ENCODE results near the gene ENPP6.

GRCh38 chr4:184262901-184263300, 45.2 kb upstream of the ENPP6 start:
- TF ChIP-seq, protein P1, sequence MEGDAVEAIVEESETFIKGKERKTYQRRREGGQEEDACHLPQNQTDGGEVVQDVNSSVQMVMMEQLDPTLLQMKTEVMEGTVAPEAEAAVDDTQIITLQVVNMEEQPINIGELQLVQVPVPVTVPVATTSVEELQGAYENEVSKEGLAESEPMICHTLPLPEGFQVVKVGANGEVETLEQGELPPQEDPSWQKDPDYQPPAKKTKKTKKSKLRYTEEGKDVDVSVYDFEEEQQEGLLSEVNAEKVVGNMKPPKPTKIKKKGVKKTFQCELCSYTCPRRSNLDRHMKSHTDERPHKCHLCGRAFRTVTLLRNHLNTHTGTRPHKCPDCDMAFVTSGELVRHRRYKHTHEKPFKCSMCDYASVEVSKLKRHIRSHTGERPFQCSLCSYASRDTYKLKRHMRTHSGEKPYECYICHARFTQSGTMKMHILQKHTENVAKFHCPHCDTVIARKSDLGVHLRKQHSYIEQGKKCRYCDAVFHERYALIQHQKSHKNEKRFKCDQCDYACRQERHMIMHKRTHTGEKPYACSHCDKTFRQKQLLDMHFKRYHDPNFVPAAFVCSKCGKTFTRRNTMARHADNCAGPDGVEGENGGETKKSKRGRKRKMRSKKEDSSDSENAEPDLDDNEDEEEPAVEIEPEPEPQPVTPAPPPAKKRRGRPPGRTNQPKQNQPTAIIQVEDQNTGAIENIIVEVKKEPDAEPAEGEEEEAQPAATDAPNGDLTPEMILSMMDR (IDR thresholded peaks at IDR 0.05) = no peak
- TF ChIP-seq EZH2phosphoT487 (IDR thresholded peaks at IDR 0.05; ENCODE audit: borderline replicate concordance, low read depth) (no peak), REST (IDR thresholded peaks at IDR 0.05; ENCODE audit: low read depth, low read length) (no peak), RFX5 (IDR thresholded peaks at IDR 0.05; ENCODE audit: low read length) (no peak), CHD2 (IDR thresholded peaks at IDR 0.05; ENCODE audit: low read length, partially characterized antibody) (no peak), POLR2AphosphoS5 (IDR thresholded peaks at IDR 0.05; ENCODE audit: low read depth, low read length) (no peak)
- TF ChIP-seq, protein P2, sequence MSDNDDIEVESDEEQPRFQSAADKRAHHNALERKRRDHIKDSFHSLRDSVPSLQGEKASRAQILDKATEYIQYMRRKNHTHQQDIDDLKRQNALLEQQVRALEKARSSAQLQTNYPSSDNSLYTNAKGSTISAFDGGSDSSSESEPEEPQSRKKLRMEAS (IDR thresholded peaks at IDR 0.05; ENCODE audit: low read depth) = no peak
- TF ChIP-seq, protein P3, sequence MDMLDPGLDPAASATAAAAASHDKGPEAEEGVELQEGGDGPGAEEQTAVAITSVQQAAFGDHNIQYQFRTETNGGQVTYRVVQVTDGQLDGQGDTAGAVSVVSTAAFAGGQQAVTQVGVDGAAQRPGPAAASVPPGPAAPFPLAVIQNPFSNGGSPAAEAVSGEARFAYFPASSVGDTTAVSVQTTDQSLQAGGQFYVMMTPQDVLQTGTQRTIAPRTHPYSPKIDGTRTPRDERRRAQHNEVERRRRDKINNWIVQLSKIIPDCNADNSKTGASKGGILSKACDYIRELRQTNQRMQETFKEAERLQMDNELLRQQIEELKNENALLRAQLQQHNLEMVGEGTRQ (IDR thresholded peaks at IDR 0.05; ENCODE audit: borderline replicate concordance, low read depth, low read length) = no peak

All from SK-N-SH (cell line).